GM18507 (cell line): ENCODE measurements around the gene OARD1.

Experiments
- DNase-seq: peaks from one replicate; pipeline ENCODE4 v3.0.0; 2011; ENCODE audit warnings: low read depth; ENCODE audit not compliant: insufficient read length; ENCODE audit errors: extremely low spot score
- FAIRE-seq: peaks from 2 replicates; lab custom pipeline; 2011; peaks lifted over from hg19 to GRCh38; lab: Jason Lieb, UNC

Gene OARD1

DNA sequence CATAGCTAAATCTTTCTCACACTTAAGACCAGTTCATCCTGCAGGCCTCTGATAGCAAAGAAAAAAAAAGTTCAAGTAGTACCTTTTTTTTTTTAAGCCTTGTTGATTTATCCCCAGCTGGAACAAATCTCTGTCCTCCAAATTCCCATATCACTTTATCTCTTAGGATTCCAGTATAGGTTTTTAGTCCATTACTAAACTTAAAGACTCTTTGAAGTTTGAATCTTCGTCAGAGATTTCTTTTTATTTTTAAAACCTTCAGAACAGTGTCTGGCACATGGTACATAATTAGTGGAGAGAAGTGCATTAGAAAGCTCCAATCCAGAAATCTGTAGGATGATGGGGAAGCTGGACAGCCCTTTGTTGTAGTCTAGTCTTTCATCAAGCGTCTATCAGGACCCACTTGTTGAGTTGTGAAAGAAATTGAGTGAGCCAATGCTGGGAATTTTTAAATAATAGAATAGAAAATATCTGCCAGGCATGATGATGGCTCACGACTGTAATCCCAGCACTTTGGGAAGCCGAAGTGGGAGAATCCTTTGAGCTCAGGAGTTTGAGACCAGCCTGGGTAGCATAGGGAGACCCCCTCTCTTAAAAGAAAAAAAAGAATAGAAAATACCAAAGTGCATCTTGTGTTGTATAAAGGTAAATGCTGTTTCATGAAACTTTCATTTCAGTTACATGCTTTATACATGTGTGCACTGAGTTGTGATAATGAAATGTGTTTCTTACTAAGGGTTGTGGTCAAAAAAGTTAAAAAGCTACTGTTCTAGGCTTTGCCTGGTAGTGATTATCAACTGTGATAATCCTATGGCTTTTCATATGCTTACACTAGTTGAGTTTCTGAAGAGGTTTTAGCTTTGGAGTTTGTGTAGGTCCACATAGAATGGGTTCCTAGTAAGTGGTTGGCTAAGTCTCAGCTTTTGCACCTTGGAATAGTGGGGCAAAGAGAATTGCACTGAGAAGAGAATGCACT lies 3.8 kb upstream of the OARD1 start:
- FAIRE-seq (no peak), DNase-seq (no peak)

DNA sequence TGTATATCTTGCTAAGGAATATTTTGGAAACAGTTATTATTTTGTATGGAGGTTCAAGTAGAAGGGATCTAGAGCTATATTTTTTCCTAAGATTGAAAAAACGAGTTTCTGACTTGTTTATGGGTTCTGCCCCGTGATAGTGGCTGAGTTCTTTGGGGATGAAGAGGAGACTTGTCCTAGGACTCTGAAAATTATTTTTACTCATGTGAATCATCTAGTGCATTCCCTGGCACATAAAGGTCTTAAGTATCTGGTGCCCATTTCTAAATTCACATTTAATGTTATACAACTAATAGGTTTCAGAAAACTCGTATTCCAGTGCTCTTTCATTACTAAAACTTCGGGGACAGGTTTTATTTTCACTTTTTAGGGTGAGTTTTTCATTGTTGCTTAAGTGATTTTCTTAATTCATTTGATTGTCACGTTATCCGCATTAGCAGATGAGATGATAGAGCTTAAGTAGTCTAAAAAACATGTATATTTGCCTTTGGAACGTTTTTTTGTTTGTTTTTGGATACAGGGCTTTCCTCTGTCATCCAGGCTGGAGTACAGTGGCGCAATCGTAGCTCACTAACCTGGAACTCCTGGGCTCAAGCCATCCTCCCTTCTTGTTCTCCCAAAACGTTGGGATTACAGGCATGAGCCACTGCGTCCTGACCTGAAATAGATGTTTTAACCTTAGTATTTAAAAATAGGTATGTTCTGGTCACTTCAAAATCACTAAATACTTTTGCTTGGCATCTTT lies 2.7 kb upstream of the OARD1 start:
- DNase-seq (no peak), FAIRE-seq (no peak)

DNA sequence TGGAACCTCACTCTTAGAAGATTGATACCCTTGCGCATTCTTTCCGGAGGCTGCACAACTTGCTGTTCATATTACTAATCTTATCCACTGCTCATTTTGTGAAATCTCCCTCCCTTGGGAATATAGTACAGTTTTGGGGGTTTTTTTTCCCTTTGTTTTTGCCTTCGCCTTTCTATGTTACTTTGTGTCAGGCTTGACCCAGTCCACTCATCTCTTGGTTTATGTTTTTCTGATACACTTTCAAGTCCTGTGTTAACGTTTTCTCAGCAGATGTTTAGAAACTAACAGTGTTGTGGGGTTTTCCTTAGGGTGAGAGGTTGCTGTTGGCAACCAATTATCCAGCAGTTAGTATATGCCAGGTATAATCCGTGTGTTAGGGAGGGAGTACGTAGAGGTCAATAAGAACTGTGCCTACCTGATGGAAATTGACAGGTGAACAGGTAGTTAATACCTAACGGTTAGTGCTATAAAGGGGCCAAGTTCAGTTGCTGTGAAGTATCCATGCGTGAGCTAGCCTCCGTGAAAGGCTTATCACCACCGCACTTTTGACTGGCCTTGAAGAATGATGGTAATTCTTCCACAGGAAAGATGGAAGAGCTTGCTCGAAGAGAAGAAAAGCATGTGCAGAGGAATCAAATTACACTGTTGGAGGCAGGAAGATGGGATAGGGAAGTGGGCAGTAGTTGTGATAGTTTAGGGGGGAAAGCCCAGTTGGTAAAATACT lies 2.0 kb upstream of the OARD1 start:
- FAIRE-seq (no peak), DNase-seq (no peak)

DNA sequence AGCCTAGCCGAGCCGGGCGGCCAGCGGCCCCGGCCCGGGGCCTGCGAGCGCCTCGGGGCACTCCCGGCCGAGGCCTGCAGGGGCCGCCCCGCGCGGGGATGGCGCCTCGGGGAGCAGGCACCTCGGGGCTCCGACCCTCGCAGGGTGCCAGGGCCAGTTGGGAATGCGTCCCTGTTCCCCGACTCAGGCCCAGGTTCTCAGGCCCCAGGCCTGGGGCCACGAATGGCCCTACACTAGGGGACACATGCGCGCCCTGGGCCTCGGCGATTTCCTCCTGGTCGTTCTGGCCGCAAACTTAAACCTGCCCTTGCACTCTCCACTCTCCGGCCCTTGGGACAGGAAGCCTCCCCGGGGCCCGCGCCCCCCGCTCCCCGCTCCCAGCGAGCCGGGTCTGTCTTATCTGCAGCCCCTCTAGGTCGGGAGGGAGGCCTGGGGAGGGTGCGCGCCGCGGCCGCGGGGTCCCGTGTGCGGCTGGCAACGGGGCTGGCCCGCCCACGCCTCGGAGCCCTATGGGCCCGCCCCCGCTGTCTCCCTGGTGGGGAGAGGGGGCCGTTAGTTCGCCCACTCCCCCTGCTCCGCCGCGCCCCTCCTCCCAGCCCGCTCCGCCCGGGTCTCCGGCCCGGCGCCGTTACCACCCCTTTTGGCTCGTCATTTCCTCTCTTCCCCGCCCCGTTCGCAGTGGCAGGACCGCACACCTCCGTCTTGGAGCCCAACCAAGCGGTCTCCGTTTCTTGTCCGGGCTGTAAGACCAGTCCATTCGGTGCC lies 1.2 kb upstream of the OARD1 start:
- DNase-seq (peak; percentile 39), FAIRE-seq (peak; percentile 88)

DNA sequence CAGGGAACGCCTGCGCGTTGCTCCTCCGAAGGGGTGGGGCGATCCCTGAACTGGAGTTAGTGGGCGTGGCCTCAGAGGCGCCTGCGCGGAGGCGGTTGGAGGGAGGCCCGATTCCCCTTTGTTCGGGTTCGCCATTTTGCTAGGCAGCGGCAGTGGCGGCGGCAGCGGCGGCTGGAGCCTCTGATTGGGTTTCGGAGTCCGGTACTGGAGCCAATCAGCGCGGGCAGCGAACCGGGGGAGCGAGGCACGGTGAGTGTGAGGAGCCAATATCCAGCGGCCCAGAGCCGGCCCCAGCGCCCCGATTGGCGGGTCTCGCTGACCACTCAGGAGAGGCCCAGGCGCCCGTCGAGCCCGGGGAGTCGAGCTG lies 663 bp upstream of the OARD1 start, which contains the start of gene NFYA:
Gene NFYA, plus strand, starts transcription at position 139 of the 367 bp plus-strand sequence. CDS start 6,116 bp downstream, outside the sequence.
- DNase-seq (peak; percentile 85), FAIRE-seq (no peak)

DNA sequence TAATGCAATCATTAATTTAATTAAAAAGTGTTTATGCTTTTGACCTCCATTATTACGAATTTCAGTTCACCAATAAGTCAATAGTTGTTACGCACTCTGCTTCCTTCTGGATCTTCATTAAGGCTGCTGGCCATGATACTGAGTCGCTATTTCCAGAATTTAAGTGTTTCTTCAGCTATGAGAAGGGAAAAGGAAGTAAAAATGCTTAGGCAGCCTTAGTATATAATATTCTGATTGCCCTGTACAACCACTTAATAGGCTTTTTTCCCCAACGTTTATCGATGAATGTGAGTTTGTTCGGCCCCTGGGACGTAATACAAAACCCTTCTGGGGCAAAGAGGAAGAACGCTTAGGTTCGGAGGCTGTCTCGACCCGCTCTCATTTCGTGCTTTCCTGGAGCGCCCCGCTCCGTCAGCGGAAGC lies 644 bp downstream of the OARD1 start:
- FAIRE-seq (no peak), DNase-seq (no peak)

DNA sequence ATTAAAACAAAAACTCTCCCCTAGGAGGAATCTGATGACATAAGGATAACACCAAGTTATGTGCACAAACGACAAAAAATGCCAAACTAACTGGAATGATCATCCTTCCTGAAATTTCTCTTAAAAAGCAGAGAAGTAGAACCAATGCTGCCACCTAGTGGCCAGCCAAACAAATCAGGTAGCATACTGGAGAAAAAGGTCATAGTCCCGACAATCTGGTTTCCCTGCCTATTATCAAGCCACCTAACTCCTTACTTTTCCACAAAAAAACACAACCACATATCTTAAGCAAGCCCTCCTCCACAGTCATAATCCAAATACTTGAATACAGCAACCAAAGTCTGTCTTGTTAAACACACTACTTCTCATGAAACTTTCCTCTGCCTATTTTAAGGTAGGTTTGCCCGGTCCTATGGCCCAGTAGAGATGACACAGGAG lies 5.3 kb downstream of the OARD1 start:
- FAIRE-seq: peak; percentile 78
- DNase-seq: no peak

DNA sequence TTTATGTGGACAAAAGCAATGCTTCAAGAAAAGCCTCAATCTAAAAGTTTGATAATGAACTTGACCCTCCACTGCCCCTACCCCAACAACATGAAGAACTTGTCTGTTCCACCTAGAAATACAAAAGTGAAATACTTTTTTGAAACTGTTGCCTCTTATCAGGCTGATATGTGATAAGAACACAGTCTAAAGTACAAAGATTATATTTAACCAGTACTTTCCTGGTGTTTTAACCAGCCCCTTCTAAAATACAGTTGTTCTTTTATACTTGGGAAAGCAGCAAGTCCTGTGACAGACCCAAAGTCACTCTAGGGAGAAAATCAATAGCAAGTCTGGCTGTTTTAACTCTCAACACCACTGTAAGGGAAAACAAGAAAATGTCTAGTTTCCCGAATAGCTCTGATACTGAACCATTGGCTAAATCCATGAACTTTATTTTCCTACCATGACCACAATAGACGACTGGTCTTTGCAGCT lies 6.6 kb downstream of the OARD1 start:
- DNase-seq: no peak
- FAIRE-seq: no peak

DNA sequence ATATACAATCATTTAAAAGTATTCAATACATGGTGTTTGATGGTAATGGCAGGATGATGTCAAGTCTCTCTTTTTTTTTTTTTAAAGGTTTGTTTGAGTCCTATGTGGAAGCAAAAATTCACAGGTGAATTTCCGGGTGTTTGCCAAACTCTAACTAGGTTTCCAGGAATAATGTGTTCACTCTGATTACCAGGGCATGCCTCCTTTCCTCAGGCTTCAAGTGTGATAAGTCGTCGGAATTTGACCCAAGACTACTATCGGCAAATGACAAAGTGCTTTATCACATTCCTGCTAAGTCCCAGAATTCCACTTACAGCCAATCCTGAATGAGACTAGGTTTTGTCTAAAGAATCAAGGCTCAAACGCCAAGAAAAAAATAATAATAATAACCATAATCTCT lies 7.3 kb downstream of the OARD1 start:
- no peak for FAIRE-seq
- no peak for DNase-seq

DNA sequence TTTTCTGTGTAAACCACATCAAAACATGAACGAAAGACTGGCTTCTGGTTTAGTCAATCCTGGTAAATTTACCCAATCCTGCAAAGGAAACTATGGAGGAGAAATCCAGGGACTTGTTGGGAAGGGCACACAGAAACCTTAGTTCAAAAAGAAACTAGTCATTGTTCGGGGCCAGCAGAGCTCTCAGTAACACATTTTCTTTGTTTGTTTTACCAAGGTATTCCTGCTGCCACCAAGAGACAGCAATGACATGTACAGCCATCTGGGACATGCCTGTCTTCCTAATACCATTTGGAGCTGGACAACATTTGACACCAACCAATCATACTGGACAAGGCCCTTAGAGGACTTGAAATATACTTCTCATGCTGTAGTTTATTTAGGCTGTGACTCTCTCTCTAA lies 8.3 kb downstream of the OARD1 start:
- FAIRE-seq (no peak), DNase-seq (no peak)

DNA sequence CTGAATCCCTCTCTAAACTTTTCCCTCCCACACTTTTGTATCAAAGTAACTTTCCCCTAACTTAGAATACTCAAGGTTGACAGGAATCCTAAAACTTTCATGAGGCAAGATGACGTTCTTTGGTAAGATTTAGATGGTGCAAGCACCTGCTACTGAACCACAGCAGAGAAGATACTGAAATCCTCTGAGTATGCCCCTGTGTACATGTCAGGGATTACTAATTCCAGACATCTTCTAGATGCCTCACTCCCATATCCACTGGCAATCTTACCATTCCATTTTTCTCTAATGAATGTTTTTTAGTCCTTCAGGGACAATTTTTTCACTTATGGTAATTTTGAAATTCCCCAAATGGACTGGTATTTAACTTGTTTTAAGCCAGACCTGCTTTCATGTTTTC lies 10.1 kb downstream of the OARD1 start:
- FAIRE-seq: no peak
- no peak for DNase-seq

DNA sequence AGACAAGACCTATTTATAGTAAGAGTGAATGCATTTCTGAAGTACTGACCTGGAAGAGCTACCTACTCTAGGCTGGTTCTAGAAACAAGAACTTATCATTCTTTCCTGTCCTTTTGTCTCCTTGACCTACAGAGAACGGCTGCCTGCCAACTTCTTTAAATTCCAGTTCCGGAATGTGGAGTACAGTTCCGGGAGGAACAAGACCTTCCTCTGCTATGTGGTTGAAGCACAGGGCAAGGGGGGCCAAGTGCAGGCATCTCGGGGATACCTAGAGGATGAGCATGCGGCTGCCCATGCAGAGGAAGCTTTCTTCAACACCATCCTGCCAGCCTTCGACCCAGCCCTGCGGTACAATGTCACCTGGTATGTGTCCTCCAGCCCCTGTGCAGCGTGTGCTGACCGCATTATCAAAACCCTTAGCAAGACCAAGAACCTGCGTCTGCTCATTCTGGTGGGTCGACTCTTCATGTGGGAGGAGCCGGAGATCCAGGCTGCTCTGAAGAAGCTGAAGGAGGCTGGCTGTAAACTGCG lies 10.9 kb downstream of the OARD1 start:
- no peak for DNase-seq
- FAIRE-seq: no peak

DNA sequence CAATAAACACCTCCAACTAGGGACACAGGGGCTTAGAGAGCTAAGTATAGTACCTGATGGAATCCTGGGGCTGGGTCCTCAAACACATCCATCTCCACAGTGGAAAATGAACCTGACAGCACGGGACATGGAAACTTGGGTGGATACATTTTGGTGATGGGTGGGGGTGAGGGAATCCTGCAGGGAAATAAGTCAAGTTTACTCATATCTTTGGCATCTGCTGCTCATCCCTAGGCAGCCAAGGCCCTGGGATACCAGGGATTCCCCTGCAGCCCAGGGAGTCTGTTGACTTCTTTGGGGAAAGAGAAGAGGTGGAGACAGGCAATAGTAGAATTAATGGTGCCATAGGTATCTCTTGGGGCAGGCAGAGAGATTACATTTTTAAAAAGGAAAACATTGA lies 12.6 kb downstream of the OARD1 start:
- FAIRE-seq (no peak), DNase-seq (no peak)

DNA sequence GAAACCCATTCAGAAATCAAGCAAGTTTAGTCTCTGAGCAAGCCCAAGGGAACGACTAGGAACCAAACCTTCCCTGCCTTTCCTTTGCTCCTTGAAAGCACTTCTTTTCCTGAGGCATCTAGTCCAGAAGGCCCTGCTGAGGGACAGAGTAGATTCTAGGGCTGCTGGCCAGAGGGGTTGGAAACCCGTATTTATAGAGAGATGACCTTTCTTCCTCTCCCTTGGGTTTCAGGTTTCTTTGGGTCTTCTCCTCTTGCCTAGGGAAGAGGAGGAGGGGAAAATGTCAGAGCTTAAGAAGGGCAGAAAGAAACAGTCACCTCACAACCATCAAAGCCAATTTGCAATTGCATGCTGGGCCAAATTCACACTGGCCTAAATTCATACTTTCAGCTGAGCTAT lies 13.4 kb downstream of the OARD1 start:
- DNase-seq (no peak), FAIRE-seq (no peak)

DNA sequence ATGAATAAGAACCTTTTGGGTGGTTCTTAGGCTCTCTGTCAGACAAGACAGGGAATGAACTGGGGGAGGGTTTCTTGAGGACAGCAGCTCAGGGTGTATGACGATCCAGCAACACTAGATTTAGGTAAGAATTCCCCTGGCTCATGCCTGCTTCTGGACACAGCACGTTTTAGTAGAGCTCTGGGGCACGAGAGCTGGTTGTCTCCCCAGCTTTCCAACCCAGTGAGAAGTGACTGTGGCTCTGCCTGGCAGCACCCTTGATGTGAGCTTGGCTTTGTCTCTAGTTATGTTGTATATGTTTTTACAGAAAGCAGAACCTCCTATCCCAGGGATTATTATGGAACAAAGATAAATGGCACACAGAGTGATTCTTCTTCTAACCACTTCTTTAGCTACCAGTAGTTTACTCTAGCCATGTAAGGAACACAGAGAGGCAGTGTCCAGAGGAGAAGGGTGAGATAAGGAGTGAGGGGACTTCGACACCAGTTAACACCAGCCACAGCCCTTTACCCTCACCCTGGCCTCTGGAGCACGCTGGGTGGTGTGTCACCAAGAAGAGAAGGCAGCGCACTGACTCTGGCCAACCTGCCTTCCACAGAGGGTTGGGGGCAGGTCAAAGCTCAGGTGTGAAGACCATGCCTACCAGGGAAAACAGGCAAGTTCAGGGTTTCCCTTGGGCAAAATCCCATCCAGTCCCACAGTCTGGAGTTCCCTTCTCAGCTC lies 15.2 kb downstream of the OARD1 start:
- DNase-seq: no peak
- FAIRE-seq: no peak

DNA sequence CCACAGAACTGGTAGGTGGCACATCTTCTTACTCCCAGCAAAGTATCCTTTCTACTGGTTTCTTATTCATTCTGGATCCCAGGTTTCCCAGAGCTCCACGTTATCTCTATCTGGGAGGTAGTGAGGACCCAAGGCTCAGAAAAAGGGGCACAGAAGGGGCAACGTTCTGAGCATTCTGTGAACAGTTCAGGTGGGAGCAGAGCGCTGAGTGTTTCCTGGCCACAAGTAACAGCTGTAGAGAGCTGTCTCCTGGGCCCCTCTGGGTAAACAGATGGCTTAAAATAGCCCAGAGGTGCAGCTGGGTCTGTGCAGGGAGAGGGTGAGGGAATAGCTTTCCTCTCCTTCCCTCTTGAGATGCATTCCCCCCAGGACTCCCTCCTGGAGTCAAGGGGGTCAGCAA lies 17.0 kb downstream of the OARD1 start:
- FAIRE-seq (no peak), DNase-seq (no peak)

DNA sequence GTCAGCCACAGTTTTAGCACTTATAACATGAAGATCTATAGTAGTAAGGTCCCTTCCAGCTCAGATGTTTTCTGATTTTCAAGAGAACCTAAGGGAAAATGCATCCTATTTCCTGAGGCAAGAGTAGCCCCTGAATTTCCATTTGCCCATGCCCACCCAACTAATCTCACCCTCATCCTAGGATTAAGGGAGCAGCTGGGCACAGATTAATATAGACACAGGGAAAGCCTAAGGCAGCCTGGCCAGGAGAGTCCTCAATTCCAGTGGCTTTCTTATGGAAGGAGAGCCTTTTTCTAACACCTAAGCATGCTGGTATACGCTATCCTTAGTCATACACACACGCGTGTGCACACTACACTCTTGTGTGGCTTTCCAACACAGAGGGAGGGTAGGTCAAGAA lies 17.6 kb downstream of the OARD1 start:
- no peak for DNase-seq
- no peak for FAIRE-seq

DNA sequence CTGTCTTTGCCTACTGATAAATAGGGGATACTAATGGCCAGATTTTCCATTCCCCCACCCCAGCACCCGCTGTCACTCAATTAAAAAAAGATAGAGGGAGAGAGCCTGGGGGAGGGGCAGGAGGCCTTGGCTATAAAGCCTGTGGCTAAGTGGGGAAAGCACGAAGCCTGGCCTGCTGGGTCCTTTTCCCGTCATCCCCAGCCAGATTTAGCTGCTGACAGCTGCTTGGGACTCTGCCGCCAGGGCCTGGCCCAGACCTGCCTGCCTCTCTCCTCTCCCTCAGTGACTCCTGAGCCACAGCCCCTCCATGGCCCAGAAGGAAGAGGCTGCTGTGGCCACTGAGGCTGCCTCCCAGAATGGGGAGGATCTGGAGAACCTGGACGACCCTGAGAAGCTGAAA lies 19.1 kb downstream of the OARD1 start, which contains the start of gene APOBEC2:
Gene APOBEC2, plus strand, starts transcription at position 162 of the 400 bp plus-strand sequence. Its CDS starts 146 bp downstream, at position 308.
- DNase-seq (no peak), FAIRE-seq (no peak)
